Nucleus accumbens (tissue), 56 donors: Measurements from ENCODE around the gene SLC22A15.

Source experiments
- DNase-seq, 56 donors: peaks; one replicate each; lab custom pipeline; 2025; lab: John Stamatoyannopoulos, UW

Gene SLC22A15

GRCh38 chr1:116096013-116096618, 119.8 kb downstream of the SLC22A15 start:
- no peak for DNase-seq

- DNase-seq = no peak
These were observed 121.3 kb downstream of the SLC22A15 start for GRCh38 chr1:116097626-116098025.

- DNase-seq = no peak
These were observed 123.1 kb downstream of the SLC22A15 start for GRCh38 chr1:116099379-116099778.

GRCh38 chr1:116099919-116100318, 123.6 kb downstream of the SLC22A15 start:
- no peak for DNase-seq

GRCh38 chr1:116104667-116105066, 128.4 kb downstream of the SLC22A15 start:
- DNase-seq = no peak

- DNase-seq = no peak
These were observed 129.7 kb downstream of the SLC22A15 start for GRCh38 chr1:116105996-116106395.

GRCh38 chr1:116106646-116107045, 130.3 kb downstream of the SLC22A15 start:
- no peak for DNase-seq

GRCh38 chr1:116107371-116107770, 131.1 kb downstream of the SLC22A15 start:
- no peak for DNase-seq

GRCh38 chr1:116110567-116111523, 134.5 kb downstream of the SLC22A15 start, which contains the start of gene MAB21L3:
TSS of gene MAB21L3 (plus strand) at chr1:116111399. CDS start at chr1:116112616, 1,217 bp downstream.
- DNase-seq = no peak

GRCh38 chr1:116111524-116112021, 135.3 kb downstream of the SLC22A15 start:
- no peak for DNase-seq

- DNase-seq = no peak
These were observed 136.3 kb downstream of the SLC22A15 start for GRCh38 chr1:116112388-116113140.

- no peak for DNase-seq
These were observed 137.3 kb downstream of the SLC22A15 start for GRCh38 chr1:116113615-116114014.

GRCh38 chr1:116115476-116116439, 139.4 kb downstream of the SLC22A15 start:
- DNase-seq = no peak

- DNase-seq = no peak
These were observed 142.2 kb downstream of the SLC22A15 start for GRCh38 chr1:116118471-116118870.
